Hepatocyte (in vitro differentiated cells): ENCODE data around the gene SYT9. TPM values are rescaled to one million over a fixed set of nuclear protein-coding genes. Genes with fewer than 3 reads are reported as not detected.

Experiments used
- DNase-seq: peaks from one replicate; pipeline ENCODE4 v3.0.0-alpha.2; 2016; ENCODE audit warnings: low spot score
- H2AFZ ChIP-seq: fragments of 200-600 bp; sonication (generic); 2 replicates; pipeline ENCODE4 v1.6.0; 2016; ENCODE audit warnings: antibody characterized with exemption, mild to moderate bottlenecking
- H3K27ac ChIP-seq: fragments of 200-600 bp; sonication (generic); 2 replicates; pipeline ENCODE4 v1.5.1; 2016; ENCODE audit warnings: mild to moderate bottlenecking
- H3K27me3 ChIP-seq: fragments of 200-600 bp; sonication (generic); 2 replicates; pipeline ENCODE4 v1.6.1; 2016
- H3K36me3 ChIP-seq: fragments of 200-600 bp; sonication (generic); replicated peaks from 2 replicates; pipeline ENCODE4 v1.5.1; 2016; ENCODE audit warnings: low read depth; ENCODE audit not compliant: insufficient read depth
- H3K4me1 ChIP-seq: fragments of 200-600 bp; sonication (generic); 2 replicates; pipeline ENCODE4 v1.5.1; 2016; ENCODE audit warnings: mild to moderate bottlenecking, moderate library complexity; ENCODE audit not compliant: insufficient read depth
- H3K4me2 ChIP-seq: fragments of 200-600 bp; sonication (generic); 2 replicates; pipeline ENCODE4 v1.6.0; 2016
- H3K4me3 ChIP-seq: fragments of 200-600 bp; sonication (generic); 2 replicates; pipeline ENCODE4 v1.5.1; 2016; ENCODE audit warnings: mild to moderate bottlenecking
- H3K79me2 ChIP-seq: fragments of 200-600 bp; sonication (generic); 2 replicates; pipeline ENCODE4 v1.6.0; 2017; ENCODE audit warnings: mild to moderate bottlenecking
- H3K9me2 ChIP-seq: fragments of 200-600 bp; sonication (generic); replicated peaks from 2 replicates; pipeline ENCODE4 v1.6.0; 2017; ENCODE audit warnings: mild to moderate bottlenecking; ENCODE audit not compliant: insufficient read depth
- H3K9me3 ChIP-seq: fragments of 200-600 bp; sonication (generic); 2 replicates; pipeline ENCODE4 v1.5.1; 2016; ENCODE audit warnings: low read depth, mild to moderate bottlenecking
- H4K20me1 ChIP-seq: fragments of 200-600 bp; sonication (generic); 2 replicates; pipeline ENCODE4 v1.6.0; 2016; ENCODE audit warnings: mild to moderate bottlenecking; ENCODE audit not compliant: insufficient read depth, poor library complexity, severe bottlenecking
- CTCF ChIP-seq: fragments of 200-600 bp; sonication (generic); IDR thresholded peaks from 2 replicates; pipeline ENCODE4 v1.5.1; 2016; ENCODE audit warnings: antibody characterized with exemption, mild to moderate bottlenecking; ENCODE audit not compliant: poor library complexity
- EZH2 ChIP-seq: fragments of 200-600 bp; sonication (generic); IDR thresholded peaks from 2 replicates; pipeline ENCODE4 v1.6.1; 2016; ENCODE audit warnings: antibody characterized with exemption, mild to moderate bottlenecking, borderline replicate concordance
- EZH2phosphoT487 ChIP-seq: fragments of 200-600 bp; sonication (generic); IDR thresholded peaks from one replicate; pipeline ENCODE4 v1.6.1; 2018; ENCODE audit warnings: antibody characterized with exemption, mild to moderate bottlenecking, low read depth, moderate library complexity; ENCODE audit not compliant: unreplicated experiment, severe bottlenecking
- WGBS: methylation state at CpG from one replicate; pipeline ENCODE4 v1.1.6; 2016; ENCODE audit warnings: low lambda C conversion rate; ENCODE audit errors: missing lambda C conversion rate; 5-methylcytosine and 5-hydroxymethylcytosine counted together
- polyA plus RNA-seq: library from polyadenylated mRNA; unstranded; fragments of >200 nt; fragmentation: Nextera tagmentation; extraction: Ambion mirVana; gene quantifications from 2 replicates; pipeline ENCODE4 v1.2.1, GENCODE V29; 2016
- total RNA-seq: library from RNA; depleted of rRNA; stranded (reverse); fragments of >200 nt; gene quantifications from 2 replicates; pipeline ENCODE4 v1.2.3, GENCODE V29; 2014

The SYT9 gene
- total and polyA plus RNA-seq, 2 experiments from 2014 or later, result 0.22 to 1.3 TPM

DNA sequence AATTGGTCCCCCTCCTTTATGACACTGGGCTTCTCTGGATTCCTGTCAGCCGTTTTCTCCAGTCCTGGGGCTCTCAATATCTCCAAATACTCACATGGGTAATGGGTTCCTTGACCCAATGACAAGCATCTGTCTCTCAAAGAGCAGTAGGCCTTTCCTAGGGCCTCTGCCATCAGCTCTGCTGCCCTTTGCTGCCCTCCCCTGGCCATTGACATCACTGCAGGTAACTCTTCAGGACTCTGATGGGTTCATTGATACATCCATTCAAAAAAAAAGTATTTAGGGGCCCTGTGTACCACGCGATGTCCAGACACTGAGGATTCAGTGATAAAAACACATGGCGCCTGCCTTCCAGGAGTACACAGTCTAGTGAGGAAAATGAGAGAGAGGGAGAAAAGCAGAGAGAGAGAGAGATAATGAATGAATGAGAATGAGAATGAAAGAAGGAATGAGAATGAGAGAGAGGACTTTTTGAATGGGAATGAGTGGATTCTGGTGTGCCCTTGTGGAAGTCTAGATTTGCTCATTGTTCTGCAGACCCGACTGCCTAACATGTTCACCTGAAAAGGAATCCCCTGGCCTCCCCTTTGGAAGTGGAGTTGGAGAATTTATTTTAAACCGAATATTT lies 191.0 kb downstream of the SYT9 start:
- Histone ChIP-seq H3K4me3 (no peak overlapping the region), H3K27ac (no peak overlapping the region), H3K9me3 (no peaks in the 10 kb centered on the region), H3K79me2 (no peaks in the 10 kb centered on the region), H3K4me2 (no peak overlapping the region), H4K20me1 (no peaks in the 10 kb centered on the region), H3K9me2 (no peaks in the 10 kb centered on the region), H3K36me3 (no peaks in the 10 kb centered on the region), H2AFZ (no peak overlapping the region), H3K27me3 (no peaks in the 10 kb centered on the region), H3K4me1 (no peaks in the 10 kb centered on the region)
- peak; percentile 80 for DNase-seq
- 29% methylated on average over 6 of the region's 6 CpGs for WGBS
- no peak for TF ChIP-seq EZH2
- TF ChIP-seq CTCF, result peak; percentile 86

DNA sequence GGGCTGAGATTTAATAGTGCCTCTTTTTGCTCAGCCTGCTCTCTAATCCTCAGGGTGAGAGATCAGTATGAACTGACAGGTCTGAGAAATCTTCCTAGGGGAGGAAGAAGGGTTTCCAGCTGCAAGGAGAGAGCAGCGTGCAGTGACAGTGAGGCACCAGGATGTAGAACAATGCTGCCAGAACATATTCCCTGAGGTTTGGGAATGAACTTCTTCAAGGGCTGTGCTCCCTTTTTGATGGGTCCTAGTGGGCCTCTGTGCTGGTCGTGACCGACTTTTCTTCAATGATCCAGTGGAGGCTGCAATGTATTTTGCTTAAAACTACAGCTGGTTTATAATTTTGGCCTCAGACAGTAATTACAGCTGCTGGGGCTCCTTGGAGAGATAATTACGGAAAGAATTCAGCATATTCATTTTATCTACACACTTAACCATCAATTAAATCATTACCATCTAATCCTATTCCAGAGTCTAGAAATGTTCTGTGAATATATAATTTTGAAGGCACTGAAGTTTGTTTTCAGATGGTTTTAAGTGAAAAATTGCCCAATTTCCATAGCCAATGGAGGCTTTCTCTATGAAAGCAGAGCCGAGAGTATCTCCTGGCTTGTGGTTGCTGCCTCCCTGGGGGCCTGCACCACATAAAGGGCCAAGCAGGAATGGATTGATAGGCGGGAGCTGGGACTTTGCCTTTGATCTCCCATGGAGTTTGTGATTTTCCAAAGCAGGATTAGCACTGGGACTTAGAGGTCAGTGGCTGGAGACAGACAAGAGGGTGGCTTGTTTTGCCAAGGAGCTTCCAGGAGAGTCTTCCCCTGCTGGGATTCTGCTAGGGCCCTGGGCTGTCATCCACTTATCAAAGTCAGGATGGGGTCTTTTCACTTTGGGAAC lies 192.6 kb downstream of the SYT9 start:
- H3K4me3 ChIP-seq, result no peak overlapping the region
- H3K9me2 ChIP-seq, result no peaks in the 10 kb centered on the region
- no peak for TF ChIP-seq CTCF
- no peak for TF ChIP-seq EZH2
- TF ChIP-seq EZH2phosphoT487, result no peak
- H3K27ac ChIP-seq, result no peak overlapping the region
- H4K20me1 ChIP-seq, result no peaks in the 10 kb centered on the region
- no peak for DNase-seq
- no peaks in the 10 kb centered on the region for H3K36me3 ChIP-seq
- H3K4me1 ChIP-seq, result no peaks in the 10 kb centered on the region
- H3K27me3 ChIP-seq, result no peaks in the 10 kb centered on the region
- H3K9me3 ChIP-seq, result no peaks in the 10 kb centered on the region
- 65% methylated on average over 6 of the region's 6 CpGs for WGBS
- no peaks in the 10 kb centered on the region for H3K79me2 ChIP-seq
- no peak overlapping the region for H2AFZ ChIP-seq
- H3K4me2 ChIP-seq, result no peak overlapping the region

GRCh38 chr11:7445564-7445963 lies 193.9 kb downstream of the SYT9 start:
- no peaks in the 10 kb centered on the region for H3K9me3 ChIP-seq
- H3K4me2 ChIP-seq, result no peak overlapping the region
- H3K27ac ChIP-seq, result no peak overlapping the region
- H3K79me2 ChIP-seq, result no peaks in the 10 kb centered on the region
- no peaks in the 10 kb centered on the region for H4K20me1 ChIP-seq
- 91% methylated on average over 5 of the region's 5 CpGs for WGBS
- H3K9me2 ChIP-seq, result no peaks in the 10 kb centered on the region
- TF ChIP-seq EZH2 (no peak), CTCF (no peak)
- H3K27me3 ChIP-seq, result no peaks in the 10 kb centered on the region
- no peaks in the 10 kb centered on the region for H3K36me3 ChIP-seq
- peaks cover 3% of the 10 kb centered on the region for H3K4me1 ChIP-seq
- H3K4me3 ChIP-seq, result no peak overlapping the region
- DNase-seq, result no peak
- no peak overlapping the region for H2AFZ ChIP-seq
